ENCODE data around the gene PGM3. TPM values are rescaled to one million over a fixed set of nuclear protein-coding genes. Genes with fewer than 3 reads are reported as not detected.

The PGM3 gene
- total and polyA plus RNA-seq, 2 donors (not counting 3 experiments of a cell fraction or from before 2014, with no cell fraction given) = 19.8 to 70.7 TPM

GRCh38 chr6:83199863-83200225 is 6.8 kb upstream of the PGM3 start:
- H4K20me1 ChIP-seq (replicated peaks; ENCODE audit: control insufficient read depth, extremely low read depth, insufficient read depth, low read length) = no peaks in the 10 kb centered on the region
- ChIA-PET CTCF (interaction anchor here (4.9 to 8.7 kb wide), 2 partner anchors 16 to 133 kb away, joined by 46 to 83 read pairs; partner anchors contain the start of genes DOP1A and UBE3D), POLR2A (no interaction called here)
- intact Hi-C loops (cut with micrococcal nuclease) = loop anchor here (10.0 kb wide), 2 partner anchors 835 to 955 kb away; partner anchors contain the start of genes IBTK and TPBG
- no peak overlapping the region for H3K4me3 ChIP-seq (replicated peaks in 1 of 3; ENCODE audit: insufficient read depth in 1 of 3, low read depth in 1 of 3, low read length in 3 of 3)
- no peaks in the 10 kb centered on the region for H3K79me2 ChIP-seq (ENCODE audit: control insufficient read depth, insufficient read depth, low read length)
- H3K27ac ChIP-seq (ENCODE audit: insufficient read depth, low read depth, low read length) = peak overlapping the region; percentile 88
- H3K27me3 ChIP-seq (ENCODE audit: control insufficient read depth in 2 of 2, insufficient read depth in 2 of 2, low read length in 2 of 2) = no peaks in the 10 kb centered on the region
- dilution Hi-C loops (cut with MboI; ENCODE audit: extremely low pct_ligation_motif_present, low sequenced_read_pairs) = loop anchor here (25.0 kb wide), 1 partner anchor 312 kb away; the partner anchor contains the start of gene PRSS35
- no peak for TF ChIP-seq MYC (IDR thresholded peaks at IDR 0.05; ENCODE audit: low read depth, low read length)
- no peak for TF ChIP-seq CTCF (IDR thresholded peaks at IDR 0.05; ENCODE audit: extremely low read depth in 1 of 2, insufficient read depth in 1 of 2, low read depth in 1 of 2, low read length in 2 of 2)
- no peak for TF ChIP-seq POLR2A (IDR thresholded peaks at IDR 0.05; ENCODE audit: low read depth, low read length)
- TF ChIP-seq FOS (IDR thresholded peaks at IDR 0.05; ENCODE audit: borderline replicate concordance, insufficient read depth, low read length) = peak; percentile 40
- TF ChIP-seq JUN (IDR thresholded peaks at IDR 0.05; ENCODE audit: borderline replicate concordance, insufficient read depth, insufficient read length, low read depth) = no peak
- peak; percentile 56 for TF ChIP-seq GATA2 (IDR thresholded peaks at IDR 0.05; ENCODE audit: insufficient read depth, insufficient read length, low read depth, low read length)
- no peaks in the 10 kb centered on the region for H3K9me3 ChIP-seq (replicated peaks; ENCODE audit: control insufficient read depth, insufficient read depth, low read length)
- H2AFZ ChIP-seq (ENCODE audit: low read depth, low read length) = no peak overlapping the region
- H3K4me2 ChIP-seq (ENCODE audit: insufficient read depth, low read length) = no peak overlapping the region
- peaks cover 26% of the 10 kb centered on the region for H3K4me1 ChIP-seq (ENCODE audit: control insufficient read depth, extremely low read depth, insufficient read depth, low read length)
- H3K9ac ChIP-seq (replicated peaks; ENCODE audit: extremely low read depth, insufficient read depth, low read length) = no peak overlapping the region
- peaks cover 0 to 7% of the 10 kb centered on the region in 2 experiments for H3K36me3 ChIP-seq (ENCODE audit: control insufficient read depth in 2 of 2, extremely low read depth in 1 of 2, insufficient read depth in 2 of 2, low read length in 2 of 2)
- H3K9me1 ChIP-seq (replicated peaks; ENCODE audit: control insufficient read depth, extremely low read depth, insufficient read depth, low read length) = no peaks in the 10 kb centered on the region
- no TSS peak for BruUV-seq (replicated peaks)
- DNase-seq (ENCODE audit: low read depth, low spot score) = peak; percentile 69
- peak; percentile 67 for FAIRE-seq

Measured in endothelial cell of umbilical vein (primary cell).